Smooth muscle cell of the brain vasculature (primary cell): ENCODE results near the gene SLC25A24.

Experiments used
- DNase-seq: peaks from one replicate; pipeline ENCODE4 v3.0.0-alpha.2; 2012; ENCODE audit warnings: low read depth, low spot score

SLC25A24 gene

DNA sequence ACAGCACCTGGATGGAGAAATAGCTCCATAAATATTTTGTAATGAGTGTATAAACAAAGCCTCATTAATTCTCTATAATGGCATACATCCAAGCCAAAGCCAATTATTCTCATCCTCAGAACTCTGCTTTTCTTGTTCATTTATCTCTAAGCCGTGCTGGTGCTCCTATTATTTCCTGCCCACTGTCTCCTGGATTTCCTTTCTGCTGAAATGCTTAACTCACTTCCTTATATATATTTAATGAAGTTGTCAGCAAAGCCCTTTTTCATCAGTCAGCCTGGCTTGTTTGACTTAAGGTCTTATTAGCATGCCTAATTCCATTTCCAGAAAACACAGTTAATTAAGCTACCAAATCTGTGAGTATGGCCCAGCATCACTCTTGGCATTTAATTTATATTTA, 93.4 kb downstream of the SLC25A24 start:
- no peak for DNase-seq

DNA sequence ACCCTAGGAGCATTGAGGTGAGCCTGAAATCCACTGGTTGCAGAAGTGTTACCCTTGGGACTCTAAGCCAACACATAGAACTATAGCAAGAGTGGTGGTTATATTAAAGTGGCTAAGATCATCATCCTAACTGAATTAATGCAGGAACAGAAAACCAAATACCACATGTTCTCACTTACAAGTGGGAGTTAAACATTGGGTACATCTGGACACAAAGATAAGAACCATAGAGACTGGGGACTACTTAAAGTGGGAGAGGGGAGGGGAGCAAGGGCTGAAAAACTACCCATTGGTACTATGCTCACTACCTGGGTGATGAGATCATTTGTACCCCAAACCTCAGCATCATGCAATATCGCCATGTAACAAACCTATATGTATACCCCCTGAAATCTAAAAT, 100.0 kb downstream of the SLC25A24 start:
- no peak for DNase-seq

DNA sequence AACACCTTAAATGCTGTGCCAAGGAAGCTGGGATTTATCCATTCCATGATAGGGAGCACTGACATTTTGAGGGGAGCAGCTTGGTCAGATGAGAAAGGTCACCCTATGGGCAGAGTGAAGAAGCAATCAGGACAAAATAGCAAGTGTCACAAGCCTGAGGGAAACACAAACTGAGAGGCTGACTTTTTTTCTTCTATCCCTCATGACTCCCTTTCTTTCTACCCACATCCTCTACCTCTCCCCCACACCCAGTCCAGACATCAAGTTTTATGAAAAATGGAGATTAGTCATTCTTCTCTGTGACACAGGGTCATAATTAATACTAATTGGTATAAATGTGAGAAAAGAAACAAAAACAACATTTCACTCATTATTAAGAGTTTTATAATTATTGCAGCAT, 103.1 kb downstream of the SLC25A24 start:
- DNase-seq: no peak

DNA sequence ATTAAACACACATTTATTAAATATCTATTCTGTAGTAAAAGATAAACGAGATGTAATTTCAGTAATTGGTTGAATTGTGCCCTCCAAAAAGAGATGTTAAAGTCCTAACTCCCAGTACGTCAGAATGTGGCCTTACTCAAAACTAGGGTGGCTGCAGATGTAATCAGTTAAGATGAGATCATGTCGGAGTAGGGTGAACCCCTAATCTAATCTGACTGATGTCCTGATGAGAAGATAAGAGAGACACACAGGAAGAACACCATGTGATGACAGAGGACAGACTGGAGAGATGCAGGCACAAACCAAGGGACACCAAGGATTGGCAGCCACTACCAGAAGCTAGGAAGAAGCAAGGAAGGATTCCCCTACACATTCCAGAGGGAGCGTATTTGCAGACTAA, 104.1 kb downstream of the SLC25A24 start:
- DNase-seq: no peak

DNA sequence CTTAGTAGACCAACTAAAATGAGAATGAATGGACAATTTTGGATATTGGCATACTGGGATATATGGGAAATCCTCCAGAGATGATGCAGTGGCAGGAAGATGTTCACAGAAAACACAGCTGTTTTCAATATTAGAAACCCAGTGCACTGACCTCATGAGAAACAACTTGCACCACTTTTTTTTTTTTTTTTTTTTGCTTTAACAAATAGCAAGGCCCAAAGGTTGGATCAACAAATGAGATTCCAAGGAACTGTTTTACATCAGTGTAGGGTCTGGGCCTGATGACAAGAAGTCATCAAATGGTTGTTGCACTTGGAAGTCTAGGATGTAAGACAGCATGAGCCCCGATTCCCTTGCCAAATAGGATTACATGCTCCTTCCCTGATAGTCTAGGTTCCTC, 110.7 kb downstream of the SLC25A24 start:
- DNase-seq: no peak

DNA sequence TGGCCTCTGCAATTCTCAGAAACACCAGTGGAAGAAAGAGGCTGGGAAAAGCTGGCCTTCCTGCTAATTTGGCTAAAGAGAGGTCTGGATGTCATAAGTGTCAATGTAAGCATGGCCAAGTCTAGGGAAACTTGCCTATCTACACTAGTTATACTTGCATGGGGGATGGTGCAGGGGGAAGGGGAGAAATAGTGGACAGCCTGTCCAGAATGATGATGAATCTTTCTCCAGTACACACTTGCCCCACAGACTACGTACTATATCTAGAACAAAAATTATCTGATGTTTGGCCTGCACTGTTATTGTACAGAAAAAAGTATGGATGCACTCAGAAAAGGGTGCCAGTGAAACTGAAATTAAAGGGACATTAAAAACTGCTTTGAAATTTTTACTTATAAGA, 114.5 kb downstream of the SLC25A24 start:
- no peak for DNase-seq

DNA sequence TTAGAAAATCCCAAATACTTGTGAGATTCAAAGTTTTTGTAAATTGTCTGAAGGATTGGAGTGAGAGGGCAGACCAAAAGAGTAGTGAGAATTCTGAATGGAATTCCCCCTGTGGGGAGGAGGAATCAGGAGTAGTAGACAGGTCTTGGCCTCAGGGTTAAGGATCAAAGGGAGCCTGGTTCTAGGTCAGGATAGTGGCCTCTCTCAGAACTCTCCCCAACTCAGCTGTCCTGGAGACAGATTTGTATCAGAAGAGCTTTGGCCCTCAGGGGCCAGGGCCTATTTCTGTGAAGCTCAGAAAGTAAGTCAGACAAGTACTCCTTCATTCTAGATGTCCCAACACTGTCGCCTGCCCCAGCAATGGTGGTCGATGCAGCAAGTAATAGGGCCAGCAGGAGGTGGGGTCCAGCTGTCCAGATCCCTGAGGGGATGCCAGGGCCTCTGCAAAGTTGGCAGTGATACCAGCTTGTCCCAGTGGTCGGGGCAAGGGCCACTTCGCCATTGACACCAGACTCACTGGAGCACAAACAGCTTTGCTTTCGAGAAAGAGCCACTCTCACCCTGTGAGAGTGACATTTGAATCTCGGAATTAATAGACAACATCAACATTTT, 115.2 kb downstream of the SLC25A24 start:
- DNase-seq: no peak
